CD1c-positive myeloid dendritic cell (primary cell): ENCODE results near the gene GSX1.
"Not testable (repeated sequence)": the region's sequence is repeated elsewhere in the genome, so short reads cannot be mapped to it uniquely, and the experiment has no call there.

Source experiments
- DNase-seq: peaks from one replicate; pipeline ENCODE4 v3.0.0-alpha.2; 2016; ENCODE audit errors: extremely low spot score

Gene GSX1

DNA sequence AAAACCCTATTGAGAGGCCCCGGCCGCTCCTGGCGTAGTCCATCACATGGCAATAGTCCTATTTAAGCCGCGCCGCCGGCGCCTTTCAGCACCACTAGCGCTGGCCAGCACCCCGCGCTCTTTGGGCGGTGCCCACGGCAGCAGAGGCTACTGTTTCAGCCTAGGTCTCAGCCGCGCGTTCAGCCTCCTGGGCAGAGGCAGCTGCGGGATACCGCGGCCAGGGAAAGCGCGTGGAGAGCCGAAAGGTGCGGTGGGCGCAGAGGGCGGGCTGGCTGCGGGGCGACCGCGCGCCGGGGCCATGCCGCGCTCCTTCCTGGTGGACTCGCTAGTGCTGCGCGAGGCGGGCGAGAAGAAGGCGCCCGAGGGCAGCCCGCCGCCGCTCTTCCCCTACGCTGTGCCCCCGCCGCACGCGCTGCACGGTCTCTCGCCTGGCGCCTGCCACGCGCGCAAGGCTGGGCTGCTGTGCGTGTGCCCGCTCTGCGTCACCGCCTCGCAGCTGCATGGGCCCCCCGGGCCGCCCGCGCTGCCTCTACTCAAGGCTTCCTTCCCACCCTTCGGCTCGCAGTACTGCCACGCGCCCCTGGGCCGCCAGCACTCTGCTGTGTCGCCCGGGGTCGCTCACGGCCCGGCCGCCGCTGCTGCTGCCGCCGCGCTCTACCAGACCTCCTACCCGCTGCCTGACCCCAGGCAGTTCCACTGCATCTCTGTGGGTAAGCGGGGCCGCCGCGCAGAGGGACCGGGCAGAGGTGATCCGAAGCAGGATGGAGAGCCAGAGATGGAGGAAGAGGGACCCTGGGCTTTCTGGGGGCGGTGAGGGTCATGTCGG is at the start of gene GSX1:
Gene GSX1 (plus strand): TSS at position 91 of the 826 bp plus-strand sequence. CDS start 208 bp downstream, at position 299.
- DNase-seq = peak; percentile 50

GRCh38 chr13:27744801-27745200 is 47.5 kb upstream of the GSX1 start:
- no peak for DNase-seq

DNA sequence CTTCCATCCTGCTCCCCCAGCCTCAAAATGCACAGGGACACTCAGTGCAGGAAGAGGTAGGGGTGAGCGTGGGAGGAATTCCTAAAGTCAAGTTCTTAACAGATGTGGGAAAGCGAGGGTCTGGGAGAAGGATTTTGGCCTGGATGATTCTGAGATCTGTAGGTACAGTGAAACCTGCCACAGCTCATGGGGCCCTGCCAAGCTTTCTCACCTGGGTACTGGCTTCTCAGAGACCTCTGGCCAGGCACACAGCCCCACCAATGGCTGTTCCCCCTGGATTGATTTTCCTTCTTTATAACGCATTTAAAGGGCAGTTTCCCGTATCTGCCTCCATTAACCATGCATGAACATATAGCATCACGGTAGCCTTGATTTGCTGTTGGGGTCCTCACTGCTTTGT is 47.0 kb upstream of the GSX1 start:
- no peak for DNase-seq

DNA sequence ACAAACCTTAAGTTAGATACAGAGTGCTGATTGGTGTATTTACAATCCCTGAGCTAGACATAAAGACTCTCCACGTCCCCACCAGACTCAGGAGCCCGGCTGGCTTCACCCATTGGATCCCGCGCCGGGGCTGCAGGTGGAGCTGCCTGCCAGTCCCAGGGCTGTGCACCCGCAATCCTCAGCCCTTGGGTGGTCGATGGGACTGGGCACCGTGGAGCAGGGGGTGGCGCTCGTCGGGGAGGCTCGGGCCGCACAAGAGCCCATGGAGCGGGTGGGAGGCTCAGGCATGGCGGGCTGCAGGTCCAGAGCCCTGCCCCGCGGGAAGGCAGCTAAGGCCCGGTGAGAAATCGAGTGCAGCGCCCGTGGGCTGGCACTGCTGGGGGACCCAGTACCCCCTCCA is 44.1 kb upstream of the GSX1 start:
- DNase-seq = not testable (repeated sequence)

GRCh38 chr13:27751953-27752532 is 40.2 kb upstream of the GSX1 start:
- no peak for DNase-seq

GRCh38 chr13:27765650-27766049 is 26.6 kb upstream of the GSX1 start:
- DNase-seq = no peak

DNA sequence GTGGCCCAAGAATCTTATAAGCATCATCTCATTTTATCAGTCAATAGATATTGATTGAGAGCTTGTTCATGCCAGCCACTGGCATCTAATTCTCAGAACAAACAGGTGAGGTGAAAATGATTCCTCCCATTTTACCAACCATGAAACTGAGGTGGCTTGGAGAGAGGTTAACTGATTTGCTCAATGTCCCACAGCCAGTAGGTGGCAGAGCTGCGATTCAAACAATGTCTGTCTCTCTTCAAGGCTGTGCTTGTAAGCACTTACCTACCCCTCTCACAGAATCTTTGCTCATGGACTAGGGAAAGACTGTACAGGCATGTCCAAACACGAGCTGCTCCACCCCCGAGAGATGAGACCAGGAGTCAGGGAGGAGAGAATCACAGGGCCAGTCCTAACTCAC is 21.5 kb upstream of the GSX1 start:
- no peak for DNase-seq

DNA sequence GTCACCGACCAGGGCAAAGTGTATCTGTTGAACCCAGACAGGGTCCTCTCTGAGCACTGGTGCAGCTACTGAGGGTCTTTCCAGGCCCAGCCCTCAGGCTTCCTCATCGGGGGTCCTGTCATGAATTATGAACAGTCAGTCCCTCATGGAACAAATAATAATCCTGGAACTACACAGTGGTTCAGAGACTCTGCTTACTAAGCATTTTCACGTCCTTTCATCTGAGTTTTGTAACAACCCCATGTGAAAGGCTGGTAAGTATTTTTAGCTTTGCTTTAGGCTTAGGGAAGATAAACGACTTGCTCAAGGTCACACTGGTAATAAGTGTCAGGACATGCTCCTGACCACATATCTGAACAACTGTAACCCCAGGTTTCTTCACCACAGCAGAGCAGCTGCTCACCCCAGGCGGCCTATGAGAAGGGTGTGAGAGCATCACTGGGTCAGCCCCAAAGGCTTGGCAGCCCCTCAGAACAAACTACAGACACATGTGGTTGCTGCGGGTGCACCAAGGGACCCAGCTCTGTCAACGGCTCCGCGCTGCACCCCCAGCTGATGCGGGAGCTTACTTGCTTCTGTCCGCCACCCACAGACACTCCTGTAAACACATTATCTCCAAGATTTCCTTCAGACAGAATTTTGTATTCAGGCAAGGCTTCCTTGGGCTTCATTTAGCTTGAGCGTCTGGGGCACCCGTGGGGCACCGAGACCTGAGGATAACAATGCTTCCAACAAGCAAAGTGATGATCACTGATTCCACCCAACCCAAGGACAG is 19.4 kb upstream of the GSX1 start:
- no peak for DNase-seq

GRCh38 chr13:27774169-27774568 is 18.1 kb upstream of the GSX1 start:
- no peak for DNase-seq

DNA sequence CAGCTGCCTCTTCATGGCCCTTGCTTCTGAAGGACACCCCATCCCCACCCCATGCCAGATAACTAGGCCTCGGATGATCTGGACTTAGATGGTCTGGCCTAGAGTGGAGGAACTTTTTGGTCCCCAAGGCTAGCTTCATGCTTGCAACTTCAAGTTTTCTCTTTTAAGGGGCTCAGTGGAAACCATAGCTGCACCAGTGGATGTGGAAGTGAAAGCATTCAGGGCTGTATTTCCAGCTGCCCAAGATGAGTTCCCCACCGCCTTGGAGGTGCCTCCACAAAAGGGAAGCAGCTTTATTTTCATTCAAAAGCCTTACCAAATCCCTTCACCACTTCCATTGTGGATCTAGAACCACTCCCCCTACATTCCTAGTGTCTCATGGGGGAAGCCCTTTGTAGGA is 17.6 kb upstream of the GSX1 start:
- DNase-seq = no peak

DNA sequence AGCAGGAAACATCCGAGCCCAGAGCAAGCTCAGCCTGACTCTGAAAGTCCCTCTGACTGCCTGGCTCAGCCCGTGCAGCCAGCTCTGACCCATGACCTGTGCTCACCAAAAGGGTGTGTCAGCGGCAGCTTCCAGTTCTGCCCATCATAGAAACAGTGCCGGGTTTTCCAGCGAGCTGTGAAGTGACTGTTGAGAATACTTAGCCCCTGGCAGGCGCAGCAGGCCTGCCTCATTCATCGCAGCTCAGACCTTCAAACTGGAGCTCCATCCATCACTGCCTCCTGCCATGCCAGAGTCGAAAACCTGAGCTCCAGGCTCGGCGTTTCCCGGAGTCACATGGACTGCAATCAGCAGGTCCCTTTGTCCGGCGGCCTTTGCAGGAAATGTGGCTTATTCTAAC is 16.3 kb upstream of the GSX1 start:
- DNase-seq = no peak

- no peak for DNase-seq
These were observed 10.1 kb upstream of the GSX1 start for GRCh38 chr13:27782151-27782550.

DNA sequence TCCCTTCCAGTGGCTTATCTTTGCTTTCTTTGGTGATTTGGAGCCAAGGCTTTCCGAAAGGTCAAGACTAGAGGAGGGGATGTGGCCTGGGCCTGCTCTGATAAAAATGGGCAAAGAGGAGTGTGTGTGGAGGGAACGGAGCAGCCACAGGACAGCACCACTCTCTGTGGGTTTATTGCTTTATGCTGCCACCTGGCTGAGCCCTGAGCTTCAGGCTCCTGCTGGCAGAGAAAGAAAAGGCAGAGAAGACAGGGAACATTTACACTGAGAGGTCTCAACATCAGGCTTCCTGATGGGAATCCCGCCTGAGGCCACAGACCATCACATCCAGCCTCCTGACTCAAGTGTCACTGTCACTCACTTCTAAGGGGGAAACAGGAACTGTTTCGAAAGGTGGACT is 9.2 kb upstream of the GSX1 start:
- no peak for DNase-seq

- no peak for DNase-seq
These were observed 4.0 kb upstream of the GSX1 start for GRCh38 chr13:27788271-27788670.

DNA sequence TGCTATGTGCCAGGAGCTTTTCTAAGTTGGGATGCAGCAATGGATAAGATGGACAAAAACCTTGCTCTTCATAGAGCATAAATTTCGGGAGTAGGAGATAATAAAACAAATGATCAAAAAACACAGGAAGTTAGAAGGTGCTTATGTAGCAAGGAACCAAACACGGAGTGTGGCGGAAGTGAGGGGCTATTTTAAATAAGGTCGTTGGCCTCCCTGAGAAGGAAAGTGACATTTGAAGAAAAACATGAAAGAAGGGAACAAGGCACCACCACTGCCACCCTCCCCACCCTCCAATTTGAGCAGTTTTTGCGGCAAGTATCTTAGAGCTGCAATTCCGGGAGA is 3.2 kb upstream of the GSX1 start:
- DNase-seq = no peak

DNA sequence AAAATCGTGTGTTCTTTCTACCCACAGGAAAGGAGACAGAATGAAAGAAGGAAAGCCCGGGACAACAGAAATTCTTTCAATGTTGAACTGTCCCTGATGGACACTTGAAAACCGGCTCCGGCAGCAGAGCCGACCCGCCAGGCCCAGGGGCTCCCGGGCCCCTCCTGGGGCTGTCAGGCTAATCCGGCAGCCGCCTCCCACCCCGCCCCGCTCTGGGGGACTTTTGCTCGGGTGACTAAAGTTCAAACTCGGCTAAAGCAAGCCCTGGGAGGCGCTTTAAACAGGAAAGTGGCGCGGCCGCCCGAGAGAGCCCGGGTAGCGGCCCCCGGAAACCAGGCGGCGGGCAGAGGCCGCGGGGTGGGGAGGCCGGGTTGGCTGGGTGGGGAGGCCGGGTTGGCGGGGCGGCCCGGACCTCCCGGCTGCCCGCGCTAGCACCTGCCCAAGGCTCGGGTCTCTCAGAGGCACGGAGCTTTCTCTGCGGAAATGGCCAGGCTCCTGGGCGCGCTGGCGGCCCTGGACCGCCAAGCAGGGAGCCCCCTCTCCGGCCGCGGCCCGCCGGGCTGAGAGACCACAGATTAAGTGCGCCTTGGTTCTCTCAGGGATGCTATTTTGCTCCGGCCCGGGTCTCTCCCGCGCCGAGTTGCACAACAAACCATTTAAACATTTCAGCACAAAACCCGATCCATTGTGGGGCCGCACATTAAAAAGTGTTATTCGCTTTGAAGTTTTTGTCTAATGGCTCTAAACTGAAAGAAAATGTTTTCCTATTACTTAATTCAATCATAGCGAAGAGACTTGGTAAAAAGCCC is 2.6 kb upstream of the GSX1 start:
- no peak for DNase-seq

DNA sequence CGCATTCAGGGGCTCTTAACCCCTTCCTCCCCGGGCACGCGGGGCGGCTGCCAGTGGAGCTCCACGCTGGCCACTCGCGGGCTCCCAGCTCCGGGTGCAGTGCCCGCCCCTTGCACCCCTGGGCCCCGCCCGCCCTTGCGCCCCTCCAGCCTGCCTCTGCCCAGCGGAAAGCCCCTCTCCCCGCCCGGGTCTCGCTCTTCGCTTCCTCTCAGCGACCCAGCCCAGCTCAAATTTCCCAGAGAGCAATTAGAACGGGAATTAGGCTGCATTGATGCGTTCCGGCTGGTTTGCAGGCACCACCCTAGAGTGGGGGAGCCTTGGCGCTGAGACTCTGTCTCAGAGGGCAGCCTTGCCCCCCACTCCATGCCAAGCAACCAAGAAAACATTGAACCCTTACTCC is 1.8 kb upstream of the GSX1 start:
- no peak for DNase-seq

DNA sequence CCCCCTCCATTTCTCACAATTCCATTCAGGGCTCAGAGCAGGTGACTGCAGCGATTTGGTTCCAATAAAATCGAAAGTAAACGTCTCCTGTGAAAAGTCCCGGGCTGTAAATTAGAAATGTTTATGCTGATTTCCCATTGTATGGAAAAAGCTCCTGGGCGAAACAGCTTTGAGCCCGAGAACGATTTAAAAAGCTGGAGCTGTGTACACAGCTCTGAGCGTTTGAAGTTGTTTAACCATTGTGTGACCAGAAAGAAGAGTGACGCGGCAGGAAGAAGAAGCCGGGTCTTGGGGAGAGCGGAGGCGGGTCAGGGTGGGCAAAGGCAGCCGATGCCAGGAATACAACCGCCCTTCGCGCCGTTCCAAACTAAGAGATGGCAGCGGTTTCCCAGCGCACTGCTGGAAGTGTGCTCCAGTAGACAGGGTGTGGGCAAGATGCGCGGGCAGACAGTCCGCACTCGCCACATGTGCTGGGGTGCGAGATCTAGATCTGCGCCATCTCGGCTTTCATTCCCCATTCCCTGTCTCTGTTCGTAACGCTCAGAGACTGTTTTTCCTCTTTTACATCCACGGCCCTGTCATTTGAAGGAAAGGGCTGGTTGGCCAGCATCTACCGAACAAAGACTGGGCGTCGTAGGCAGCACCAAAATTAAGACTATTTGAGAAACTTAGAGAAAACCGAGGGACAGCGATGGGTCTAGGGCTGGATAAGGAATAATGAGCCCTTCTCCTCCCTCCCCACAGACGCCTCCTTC is 960 bp upstream of the GSX1 start:
- no peak for DNase-seq

DNA sequence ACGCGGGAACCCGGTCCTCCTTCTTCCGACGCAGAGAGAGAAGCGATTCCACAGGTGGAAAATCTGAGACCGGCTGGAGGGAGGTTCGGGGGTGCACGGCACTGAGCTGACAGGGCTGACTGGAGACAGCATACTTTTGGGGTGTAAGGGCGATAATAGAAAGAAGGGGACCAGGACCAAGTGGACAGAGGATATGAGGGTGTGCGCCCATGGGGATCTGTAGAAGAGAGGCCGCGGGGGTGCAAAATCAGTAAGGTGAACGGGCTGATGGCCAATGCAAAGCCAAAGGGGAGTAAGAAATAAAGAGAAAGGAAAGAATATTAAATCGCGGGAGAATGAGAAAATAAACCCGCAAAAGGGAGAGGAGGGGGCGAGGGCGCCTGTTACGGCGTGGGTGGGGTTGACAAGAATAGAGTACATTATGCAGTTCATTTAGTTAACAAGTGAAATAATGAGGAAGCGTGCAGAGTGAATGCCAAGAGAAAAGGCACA is 336 bp upstream of the GSX1 start:
- DNase-seq = no peak

DNA sequence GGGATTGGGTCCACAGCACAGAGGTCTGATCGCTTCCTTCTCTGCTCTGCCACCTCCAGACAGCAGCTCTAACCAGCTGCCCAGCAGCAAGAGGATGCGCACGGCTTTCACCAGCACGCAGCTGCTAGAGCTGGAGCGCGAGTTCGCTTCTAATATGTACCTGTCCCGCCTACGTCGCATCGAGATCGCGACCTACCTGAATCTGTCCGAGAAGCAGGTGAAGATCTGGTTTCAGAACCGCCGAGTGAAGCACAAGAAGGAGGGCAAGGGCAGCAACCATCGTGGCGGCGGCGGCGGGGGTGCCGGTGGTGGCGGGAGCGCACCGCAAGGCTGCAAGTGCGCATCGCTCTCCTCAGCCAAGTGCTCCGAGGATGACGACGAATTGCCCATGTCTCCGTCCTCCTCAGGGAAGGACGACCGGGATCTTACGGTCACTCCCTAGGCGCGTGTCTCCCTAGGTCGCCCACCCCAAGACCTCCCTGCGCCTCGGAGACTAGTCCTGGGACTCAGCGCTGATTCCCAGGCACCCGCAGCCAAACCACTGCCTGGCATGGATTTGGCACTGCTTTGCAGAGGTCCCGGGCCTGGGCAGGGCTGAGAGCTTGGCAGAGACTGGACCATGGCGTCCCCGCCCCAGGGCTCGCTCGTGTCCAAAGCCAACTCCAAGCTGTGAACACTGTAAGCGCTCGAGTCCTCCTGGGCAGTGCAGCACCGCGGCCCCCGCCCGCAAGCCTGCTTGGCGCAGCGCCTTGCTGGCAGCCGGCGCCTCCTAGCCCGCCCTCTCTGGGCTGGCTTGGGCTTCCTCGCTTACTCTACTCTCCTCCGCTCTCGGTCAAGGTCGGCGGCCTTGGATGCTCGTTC is 1.5 kb downstream of the GSX1 start:
- DNase-seq = no peak
